HepG2 (cell line): Measurements from ENCODE around the gene MAP1LC3B. TPM values are rescaled to one million over a fixed set of nuclear protein-coding genes. Genes with fewer than 3 reads are reported as not detected.

Experiments
- BCL3 ChIP-seq: sonication (generic); formaldehyde crosslinking; IDR thresholded peaks from 2 replicates; pipeline ENCODE4 v1.5.1; 2020; ENCODE audit warnings: mild to moderate bottlenecking, missing genetic modification reagents, moderate library complexity
- CENPX ChIP-seq: sonication (generic); formaldehyde crosslinking; IDR thresholded peaks from 2 replicates; pipeline ENCODE4 v1.9.0; 2021; ENCODE audit warnings: mild to moderate bottlenecking, missing genetic modification reagents, moderate library complexity
- E2F2 ChIP-seq: sonication (generic); formaldehyde crosslinking; IDR thresholded peaks from 2 replicates; pipeline ENCODE4 v1.4.0; 2020; ENCODE audit warnings: missing genetic modification reagents, borderline replicate concordance
- KMT2A ChIP-seq: sonication (generic); formaldehyde crosslinking; IDR thresholded peaks from 2 replicates; pipeline ENCODE4 v1.4.0; 2020; ENCODE audit warnings: missing genetic modification reagents
- MBD4 ChIP-seq: IDR thresholded peaks from 2 replicates; pipeline ENCODE4 v1.6.1; 2012; ENCODE audit warnings: low read length, inconsistent platforms, borderline replicate concordance
- MXD4 ChIP-seq: IDR thresholded peaks from 2 replicates; pipeline ENCODE4 v1.6.1; 2016; ENCODE audit warnings: mild to moderate bottlenecking, missing biosample characterization, missing genetic modification reagents
- PREB ChIP-seq: sonication (generic); formaldehyde crosslinking; IDR thresholded peaks from 2 replicates; pipeline ENCODE4 v1.4.0; 2020; ENCODE audit warnings: missing genetic modification reagents
- RARA ChIP-seq: IDR thresholded peaks from 2 replicates; pipeline ENCODE4 v1.6.1; 2016; ENCODE audit warnings: missing genetic modification reagents, missing compliant biosample characterization
- YY1 ChIP-seq: IDR thresholded peaks from 2 replicates; pipeline ENCODE4 v1.6.1; 2011; ENCODE audit warnings: low read length, low read depth, moderate library complexity, mild to moderate bottlenecking; ENCODE audit not compliant: insufficient read depth, insufficient replicate concordance
- ZHX2 ChIP-seq, 2 experiments: sonication (generic) in 1 of 2; formaldehyde crosslinking in 1 of 2; IDR thresholded peaks; 2 replicates each; pipeline versions ENCODE4 v1.6.1 to v1.9.0; 2014 to 2022; ENCODE audit warnings: antibody characterized with exemption in 1 of 2, borderline replicate concordance in 1 of 2, inconsistent platforms in 1 of 2, low read depth in 1 of 2, missing genetic modification reagents in 1 of 2
- ZKSCAN5 ChIP-seq: sonication (generic); formaldehyde crosslinking; IDR thresholded peaks from 2 replicates; pipeline ENCODE4 v1.5.1; 2020; ENCODE audit warnings: mild to moderate bottlenecking, missing genetic modification reagents
- ZNF326 ChIP-seq: sonication (generic); formaldehyde crosslinking; IDR thresholded peaks from 2 replicates; pipeline ENCODE4 v1.4.0; 2020; ENCODE audit warnings: missing genetic modification reagents, borderline replicate concordance
- ZNF547 ChIP-seq: sonication (generic); formaldehyde crosslinking; IDR thresholded peaks from 2 replicates; pipeline ENCODE4 v1.5.1; 2020; ENCODE audit warnings: mild to moderate bottlenecking, missing genetic modification reagents
- ZNF737 ChIP-seq: sonication (generic); formaldehyde crosslinking; IDR thresholded peaks from 2 replicates; pipeline ENCODE4 v1.5.0; 2020; ENCODE audit warnings: missing genetic modification reagents, mild to moderate bottlenecking, borderline replicate concordance
- ZNF816 ChIP-seq: sonication (generic); formaldehyde crosslinking; IDR thresholded peaks from 2 replicates; pipeline ENCODE4 v1.8.0; 2022; ENCODE audit warnings: missing genetic modification reagents, mild to moderate bottlenecking, borderline replicate concordance
- ZXDC ChIP-seq: sonication (generic); formaldehyde crosslinking; IDR thresholded peaks from 2 replicates; pipeline ENCODE4 v1.5.0; 2020; ENCODE audit warnings: mild to moderate bottlenecking, missing genetic modification reagents
- polyA plus RNA-seq, 8 experiments: library from polyadenylated mRNA; depleted of rRNA in 3 of 8; stranded (reverse) in 7 of 8; unstranded in 1 of 8; fragments of >200 nt; fragmentation: Illumina TruSeq in 4 of 8; extraction: Trizol in 4 of 8; gene quantifications; 2 replicates each; pipeline versions ENCODE4 v1.2.1 to v1.2.3, GENCODE V29; 2011 to 2016; ENCODE audit warnings: low read depth in 4 of 8, missing spikeins in 1 of 8, mixed read lengths in 1 of 8; ENCODE audit not compliant: insufficient read depth in 1 of 8
- total RNA-seq, 5 experiments: library from RNA; depleted of rRNA; stranded (reverse); fragments of >200 nt; fragmentation: Illumina TruSeq; extraction: Trizol; gene quantifications; 2 replicates each; pipeline ENCODE4 v1.2.3, GENCODE V29; 2016; ENCODE audit warnings: low read depth in 1 of 5

The MAP1LC3B gene
- total and polyA plus RNA-seq, 2 of the 13 experiments (the other 11 are each of a cell fraction or from before 2014, with no cell fraction given): 15.7 to 37.4 TPM

- TF ChIP-seq ZHX2 (IDR thresholded peaks at IDR 0.05; ENCODE audit: low read depth) (no peak), ZHX2 (CRISPR knock-in tag; IDR thresholded peaks at IDR 0.05; ENCODE audit: borderline replicate concordance) (peak; percentile 79; the same call in 1 of the 2 replicates), ZXDC (CRISPR knock-in tag) (0 out of 2 replicates have a peak, but pooled peaks have one; percentile 88), YY1 (peak; percentile 92), ZKSCAN5 (no peak), RARA (CRISPR knock-in tag) (peak; percentile 84), KMT2A (CRISPR knock-in tag) (peak; percentile 82), BCL3 (CRISPR knock-in tag) (no peak; the same call in none of the 2 replicates), CENPX (no peak), PREB (CRISPR knock-in tag) (no peak), E2F2 (CRISPR knock-in tag) (peak; percentile 92), ZNF326 (CRISPR knock-in tag) (no peak), ZNF816 (CRISPR knock-in tag) (peak; percentile 96; the same call in 1 of the 2 replicates), ZNF547 (0 out of 2 replicates have a peak, but pooled peaks have one; percentile 42), MBD4 (no peak), MXD4 (peak; percentile 76), ZNF737 (no peak; the same call in 1 of the 2 replicates)
These were observed 8.5 kb upstream of the MAP1LC3B start, which contains the start of gene FBXO31 (continued) for GRCh38 chr16:87383505-87384161.
